ENCODE results near the gene ZFR2.

ZFR2 gene

DNA sequence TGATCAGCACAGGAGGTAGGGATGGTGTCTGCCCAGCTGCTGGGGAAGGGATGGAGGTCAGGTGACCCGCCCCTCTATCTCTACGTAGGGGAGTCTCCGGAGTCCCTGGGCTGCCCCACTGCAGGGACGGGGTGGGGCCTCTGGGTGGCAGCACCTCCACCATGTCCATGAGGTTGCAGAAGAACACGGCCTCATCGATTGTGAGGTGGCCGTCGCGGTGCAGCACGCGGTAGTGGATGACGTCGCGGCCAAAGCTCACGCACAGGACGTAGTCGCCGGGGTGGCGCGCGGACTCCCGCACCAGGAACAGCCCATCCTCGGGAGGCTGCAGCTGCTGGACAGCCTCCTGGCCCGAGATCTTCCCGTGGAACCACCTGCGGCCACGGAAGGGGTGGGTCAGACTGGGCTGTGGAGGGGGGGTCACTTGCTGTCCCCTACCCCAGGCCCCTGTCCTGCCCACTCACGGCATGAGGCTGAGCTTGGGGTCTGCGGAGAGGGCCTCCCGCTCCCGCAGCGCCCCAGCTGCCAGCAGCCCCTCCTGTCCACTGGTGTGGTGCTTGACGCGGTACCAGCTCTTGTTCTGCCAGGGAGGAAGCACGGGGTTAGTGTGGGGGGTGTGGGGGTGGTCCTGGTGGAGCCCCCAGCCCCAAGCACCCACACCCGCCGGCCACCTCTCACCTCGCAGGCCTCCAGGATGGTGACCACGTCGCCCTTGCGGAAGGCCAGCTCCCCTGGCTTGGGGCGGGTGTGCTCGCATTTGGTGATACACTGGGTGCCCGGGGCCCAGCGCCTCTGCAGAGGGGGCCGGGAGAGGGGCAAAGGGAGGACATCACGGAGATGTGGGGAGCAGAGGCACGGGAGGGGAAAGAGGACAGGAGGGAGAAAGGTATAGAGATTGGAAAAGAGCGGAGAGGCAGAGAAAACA is 84.9 kb downstream of the ZFR2 start:
- H3K9ac ChIP-seq (ENCODE audit: low read length) = no peak overlapping the region
- H3K9me3 ChIP-seq (ENCODE audit: control insufficient read depth, low read length) = peaks cover 24% of the 10 kb centered on the region
- H3K27me3 ChIP-seq (replicated peaks; ENCODE audit: control insufficient read depth, insufficient read depth, low read length) = no peaks in the 10 kb centered on the region
- H3K4me3 ChIP-seq (ENCODE audit: low read length) = no peak overlapping the region
- H3K4me1 ChIP-seq (ENCODE audit: control insufficient read depth, insufficient read depth, low read length) = no peaks in the 10 kb centered on the region
- H3K36me3 ChIP-seq (ENCODE audit: control insufficient read depth, insufficient read depth, low read length, severe bottlenecking) = no peaks in the 10 kb centered on the region
- DNase-seq (ENCODE audit: low read depth) = no peak

DNA sequence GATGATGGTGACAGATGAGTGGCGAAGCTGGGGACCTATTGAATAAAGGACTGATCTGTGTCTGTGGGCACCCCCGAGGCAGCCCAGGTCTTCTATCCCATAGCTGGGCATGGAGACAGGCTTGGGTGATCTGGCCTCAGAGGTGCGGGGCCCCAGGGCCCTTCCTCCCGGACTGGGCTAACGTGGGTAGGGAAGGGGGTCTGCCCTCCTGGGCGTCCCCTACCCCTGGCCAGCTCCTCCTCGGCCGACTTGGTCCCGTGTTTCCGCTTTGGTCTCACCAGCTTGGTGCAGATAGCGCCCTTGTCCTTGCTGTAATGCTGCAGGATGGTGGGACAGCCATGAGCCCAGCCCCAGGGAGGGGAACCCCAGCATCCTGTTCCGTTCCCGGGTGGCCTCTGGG is 85.9 kb downstream of the ZFR2 start:
- Histone ChIP-seq H3K9me3 (ENCODE audit: control insufficient read depth, low read length) (peaks cover 24% of the 10 kb centered on the region), H3K4me3 (ENCODE audit: low read length) (no peak overlapping the region), H3K9ac (ENCODE audit: low read length) (no peak overlapping the region), H3K4me1 (ENCODE audit: control insufficient read depth, insufficient read depth, low read length) (no peaks in the 10 kb centered on the region), H3K36me3 (ENCODE audit: control insufficient read depth, insufficient read depth, low read length, severe bottlenecking) (no peaks in the 10 kb centered on the region), H3K27me3 (replicated peaks; ENCODE audit: control insufficient read depth, insufficient read depth, low read length) (no peaks in the 10 kb centered on the region)
- DNase-seq (ENCODE audit: low read depth) = no peak

DNA sequence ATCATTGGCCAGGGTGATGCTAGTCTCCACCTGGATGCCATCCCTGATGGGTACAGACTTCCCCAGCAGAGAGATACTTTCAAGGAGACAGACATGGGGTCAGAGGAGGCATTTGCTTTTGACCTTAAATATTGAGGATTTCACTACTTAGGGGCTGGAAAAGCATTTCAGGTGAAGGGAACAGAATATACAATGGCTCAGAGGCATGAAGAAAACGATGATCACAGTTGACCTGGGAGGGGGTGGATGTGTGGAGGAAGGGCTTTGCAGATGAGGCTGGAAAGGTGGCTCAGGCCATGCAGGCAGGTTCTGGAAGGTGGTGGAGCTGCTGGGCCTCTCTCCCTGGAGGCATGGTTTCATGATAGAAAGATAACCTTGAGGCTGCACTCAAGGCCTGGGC is 86.5 kb downstream of the ZFR2 start:
- no peaks in the 10 kb centered on the region for H3K36me3 ChIP-seq (ENCODE audit: control insufficient read depth, insufficient read depth, low read length, severe bottlenecking)
- H3K27me3 ChIP-seq (replicated peaks; ENCODE audit: control insufficient read depth, insufficient read depth, low read length) = no peaks in the 10 kb centered on the region
- H3K9ac ChIP-seq (ENCODE audit: low read length) = no peak overlapping the region
- H3K4me1 ChIP-seq (ENCODE audit: control insufficient read depth, insufficient read depth, low read length) = no peaks in the 10 kb centered on the region
- peak overlapping the region; percentile 22 for H3K4me3 ChIP-seq (ENCODE audit: low read length)
- no peak for DNase-seq (ENCODE audit: low read depth)
- peaks cover 24% of the 10 kb centered on the region for H3K9me3 ChIP-seq (ENCODE audit: control insufficient read depth, low read length)

DNA sequence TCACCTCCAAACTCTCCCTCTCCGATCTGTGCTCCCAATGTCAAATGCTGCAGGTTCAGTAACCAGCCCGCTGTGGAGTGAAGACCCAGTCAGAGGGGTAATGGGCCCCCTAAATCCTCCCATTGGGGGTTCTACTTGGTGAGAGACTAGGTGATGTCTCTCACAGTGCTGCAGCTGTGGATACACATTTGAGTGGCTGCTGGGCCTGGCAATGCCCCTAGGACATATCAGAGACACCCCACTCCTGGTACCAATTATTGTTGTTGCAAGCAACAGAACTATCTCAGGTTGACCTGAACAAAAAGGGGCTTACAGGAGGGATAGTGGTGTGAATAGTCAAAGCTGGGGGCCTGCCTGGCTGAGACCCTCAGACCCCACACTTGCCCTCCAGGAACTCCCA is 87.2 kb downstream of the ZFR2 start:
- Histone ChIP-seq H3K9ac (ENCODE audit: low read length) (no peak overlapping the region), H3K27me3 (replicated peaks; ENCODE audit: control insufficient read depth, insufficient read depth, low read length) (no peaks in the 10 kb centered on the region), H3K4me3 (ENCODE audit: low read length) (peak overlapping the region; percentile 50), H3K36me3 (ENCODE audit: control insufficient read depth, insufficient read depth, low read length, severe bottlenecking) (no peaks in the 10 kb centered on the region), H3K4me1 (ENCODE audit: control insufficient read depth, insufficient read depth, low read length) (no peaks in the 10 kb centered on the region), H3K9me3 (ENCODE audit: control insufficient read depth, low read length) (peaks cover 24% of the 10 kb centered on the region)
- no peak for DNase-seq (ENCODE audit: low read depth)

DNA sequence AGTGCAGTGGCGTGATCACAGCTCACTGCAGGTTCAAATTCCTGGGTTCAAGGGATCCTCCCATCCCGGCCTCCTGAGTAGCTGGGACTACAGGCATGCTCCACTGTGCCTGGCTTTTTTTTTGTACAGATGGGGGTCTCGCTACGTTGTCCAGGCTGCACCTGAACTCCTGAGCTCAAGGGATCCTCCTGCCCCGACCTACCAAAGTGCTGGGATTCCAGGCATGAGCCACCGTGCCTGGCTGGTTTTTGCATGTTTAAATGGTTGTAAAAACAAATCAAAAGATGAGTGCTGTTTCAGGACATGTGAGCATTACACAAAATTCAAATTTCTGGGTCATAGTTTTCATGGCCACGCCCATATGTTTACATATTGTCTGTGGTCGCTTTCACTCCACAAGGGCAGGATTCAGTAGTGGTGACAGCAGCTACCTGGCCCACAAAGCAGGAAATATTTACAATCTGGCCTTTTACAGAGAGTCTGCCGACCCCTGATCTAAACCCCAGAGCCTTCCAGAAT is 88.0 kb downstream of the ZFR2 start:
- Histone ChIP-seq H3K36me3 (ENCODE audit: control insufficient read depth, insufficient read depth, low read length, severe bottlenecking) (no peaks in the 10 kb centered on the region), H3K4me3 (ENCODE audit: low read length) (no peak overlapping the region), H3K27me3 (replicated peaks; ENCODE audit: control insufficient read depth, insufficient read depth, low read length) (no peaks in the 10 kb centered on the region), H3K9me3 (ENCODE audit: control insufficient read depth, low read length) (peaks cover 24% of the 10 kb centered on the region), H3K4me1 (ENCODE audit: control insufficient read depth, insufficient read depth, low read length) (no peaks in the 10 kb centered on the region), H3K9ac (ENCODE audit: low read length) (no peak overlapping the region)
- no peak for DNase-seq (ENCODE audit: low read depth)

DNA sequence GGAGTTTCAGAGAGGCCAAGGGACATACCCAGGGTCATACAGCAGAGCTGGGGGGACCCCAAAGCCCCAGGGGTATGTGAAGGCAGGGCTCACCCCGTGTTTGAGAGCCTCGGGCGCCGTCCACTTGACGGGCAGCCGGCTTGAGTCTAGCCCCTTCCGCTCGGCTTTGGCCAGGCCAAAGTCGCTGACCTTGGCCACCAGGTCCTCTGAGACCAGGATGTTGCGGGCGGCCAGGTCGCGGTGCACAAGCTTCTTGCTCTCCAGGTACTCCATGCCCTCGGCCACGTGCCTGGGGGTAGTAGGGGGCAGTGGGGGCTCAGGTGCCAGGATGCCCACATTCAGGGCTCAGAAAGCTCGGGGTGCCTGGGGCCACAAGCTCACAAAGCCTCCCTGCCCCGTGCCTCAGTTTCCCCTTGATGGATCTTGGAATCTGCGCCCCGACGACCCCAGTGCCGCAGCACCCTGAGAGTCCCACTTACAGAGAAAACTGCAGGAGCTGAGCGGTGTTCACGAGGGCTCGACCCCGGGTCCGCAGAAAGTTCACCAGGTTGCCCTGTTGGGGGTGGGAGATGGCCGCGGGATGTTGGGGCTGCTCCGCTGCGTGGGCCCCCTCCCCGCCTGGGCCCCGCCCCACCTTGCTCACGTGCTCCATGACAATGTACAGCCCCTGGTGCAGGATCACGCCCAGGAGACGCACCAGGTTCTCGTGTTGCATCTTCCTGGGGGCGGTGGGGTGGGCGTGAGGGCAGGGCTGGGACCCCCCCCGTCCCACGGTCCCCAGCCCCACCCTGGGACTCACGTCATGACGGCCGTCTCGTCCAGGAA is 89.7 kb downstream of the ZFR2 start:
- Histone ChIP-seq H3K9me3 (ENCODE audit: control insufficient read depth, low read length) (peaks cover 24% of the 10 kb centered on the region), H3K4me1 (ENCODE audit: control insufficient read depth, insufficient read depth, low read length) (no peaks in the 10 kb centered on the region), H3K4me3 (ENCODE audit: low read length) (no peak overlapping the region), H3K9ac (ENCODE audit: low read length) (no peak overlapping the region), H3K27me3 (replicated peaks; ENCODE audit: control insufficient read depth, insufficient read depth, low read length) (peaks cover 4% of the 10 kb centered on the region), H3K36me3 (ENCODE audit: control insufficient read depth, insufficient read depth, low read length, severe bottlenecking) (no peaks in the 10 kb centered on the region)
- DNase-seq (ENCODE audit: low read depth) = no peak

DNA sequence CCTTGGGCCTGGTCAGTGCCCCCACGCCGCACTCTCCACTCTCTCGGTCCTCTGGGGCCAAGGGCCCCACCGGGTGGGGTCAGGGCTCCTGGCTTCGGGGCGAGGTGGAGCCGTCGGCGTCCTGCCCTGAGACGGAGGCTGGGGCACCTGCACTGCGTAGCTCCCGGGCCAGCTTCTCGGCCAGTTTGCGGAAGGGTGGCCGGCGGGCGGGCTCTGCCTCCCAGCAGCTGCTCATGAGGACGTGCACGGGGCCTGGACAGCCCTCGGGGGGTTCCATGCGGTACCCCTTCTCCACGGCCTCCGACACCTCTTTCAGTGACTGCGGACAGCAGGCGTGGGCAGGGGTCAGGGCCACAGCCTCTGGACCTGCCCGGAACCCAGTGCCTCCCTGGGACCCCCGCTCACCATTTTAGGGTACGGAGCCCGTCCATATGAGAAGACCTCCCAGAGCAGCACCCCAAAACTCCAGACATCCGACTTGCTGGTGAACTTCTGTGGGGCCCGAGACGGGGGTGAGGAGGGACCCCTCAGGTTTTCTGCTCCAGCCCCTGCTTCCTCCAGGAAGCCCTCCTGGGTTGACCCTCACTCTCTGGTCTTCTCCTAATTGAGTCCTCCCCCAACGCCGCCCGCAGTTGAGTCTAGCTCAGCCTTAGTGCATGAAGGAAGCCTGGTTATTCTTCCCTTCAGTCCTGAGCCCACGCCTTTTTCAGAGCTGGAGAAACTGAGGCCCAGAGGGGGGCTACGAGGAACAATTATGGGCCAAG is 90.6 kb downstream of the ZFR2 start:
- no peak for DNase-seq (ENCODE audit: low read depth)
- Histone ChIP-seq H3K9me3 (ENCODE audit: control insufficient read depth, low read length) (peaks cover 24% of the 10 kb centered on the region), H3K4me1 (ENCODE audit: control insufficient read depth, insufficient read depth, low read length) (no peaks in the 10 kb centered on the region), H3K4me3 (ENCODE audit: low read length) (no peak overlapping the region), H3K27me3 (replicated peaks; ENCODE audit: control insufficient read depth, insufficient read depth, low read length) (peaks cover 8% of the 10 kb centered on the region), H3K36me3 (ENCODE audit: control insufficient read depth, insufficient read depth, low read length, severe bottlenecking) (no peaks in the 10 kb centered on the region), H3K9ac (ENCODE audit: low read length) (no peak overlapping the region)

DNA sequence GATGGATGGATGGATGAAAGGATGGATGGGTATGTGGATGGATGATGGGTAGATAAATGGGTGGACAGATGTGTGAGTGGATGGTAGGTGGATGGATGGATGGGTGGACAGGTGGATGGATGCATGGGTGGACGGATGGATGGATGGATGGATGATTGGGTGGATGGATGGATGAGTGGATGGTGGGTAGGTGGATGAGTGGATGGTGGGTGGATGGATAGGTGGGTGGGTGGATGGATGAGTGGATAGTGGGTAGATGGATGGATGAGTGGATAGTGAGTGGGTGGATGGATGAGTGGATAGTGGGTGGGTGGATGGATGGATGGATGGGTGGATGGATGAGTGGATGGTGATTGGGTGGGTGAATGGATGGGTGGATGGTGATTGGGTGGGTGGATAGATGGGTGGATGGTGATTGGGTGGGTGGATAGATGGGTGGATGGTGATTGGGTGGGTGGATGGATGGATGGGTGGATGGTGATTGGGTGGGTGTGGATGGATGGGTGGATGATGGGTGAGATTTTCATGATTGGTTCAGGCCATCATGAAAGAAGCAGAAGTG is 92.3 kb downstream of the ZFR2 start:
- no peak overlapping the region for H3K4me3 ChIP-seq (ENCODE audit: low read length)
- no peak overlapping the region for H3K9ac ChIP-seq (ENCODE audit: low read length)
- H3K27me3 ChIP-seq (replicated peaks; ENCODE audit: control insufficient read depth, insufficient read depth, low read length) = peaks cover 10% of the 10 kb centered on the region
- no peaks in the 10 kb centered on the region for H3K36me3 ChIP-seq (ENCODE audit: control insufficient read depth, insufficient read depth, low read length, severe bottlenecking)
- peaks cover 10% of the 10 kb centered on the region for H3K9me3 ChIP-seq (ENCODE audit: control insufficient read depth, low read length)
- no peaks in the 10 kb centered on the region for H3K4me1 ChIP-seq (ENCODE audit: control insufficient read depth, insufficient read depth, low read length)
- DNase-seq (ENCODE audit: low read depth) = no peak

DNA sequence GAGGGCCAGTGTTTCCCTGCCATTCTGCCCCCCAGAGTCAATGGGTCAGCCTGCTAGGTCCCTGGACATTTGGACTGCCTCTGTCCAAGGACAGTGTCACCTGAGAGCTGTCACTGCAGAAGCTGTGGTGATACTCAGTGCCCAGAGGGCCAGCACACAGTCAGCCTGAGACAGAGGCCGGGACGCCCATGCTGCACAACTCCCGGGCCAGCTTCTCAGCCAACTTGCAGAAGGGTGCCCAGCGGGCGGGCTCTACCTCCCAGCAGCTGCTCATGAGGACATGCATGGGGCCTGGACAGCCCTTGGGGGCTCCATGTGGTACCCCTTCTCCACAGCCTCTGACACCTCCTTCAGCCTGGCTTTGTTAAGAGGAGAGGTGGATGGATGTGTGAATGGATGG is 93.0 kb downstream of the ZFR2 start:
- no peaks in the 10 kb centered on the region for H3K4me1 ChIP-seq (ENCODE audit: control insufficient read depth, insufficient read depth, low read length)
- DNase-seq (ENCODE audit: low read depth) = no peak
- no peak overlapping the region for H3K9ac ChIP-seq (ENCODE audit: low read length)
- peaks cover 16% of the 10 kb centered on the region for H3K27me3 ChIP-seq (replicated peaks; ENCODE audit: control insufficient read depth, insufficient read depth, low read length)
- peaks cover 3% of the 10 kb centered on the region for H3K9me3 ChIP-seq (ENCODE audit: control insufficient read depth, low read length)
- H3K36me3 ChIP-seq (ENCODE audit: control insufficient read depth, insufficient read depth, low read length, severe bottlenecking) = no peaks in the 10 kb centered on the region
- H3K4me3 ChIP-seq (ENCODE audit: low read length) = no peak overlapping the region

DNA sequence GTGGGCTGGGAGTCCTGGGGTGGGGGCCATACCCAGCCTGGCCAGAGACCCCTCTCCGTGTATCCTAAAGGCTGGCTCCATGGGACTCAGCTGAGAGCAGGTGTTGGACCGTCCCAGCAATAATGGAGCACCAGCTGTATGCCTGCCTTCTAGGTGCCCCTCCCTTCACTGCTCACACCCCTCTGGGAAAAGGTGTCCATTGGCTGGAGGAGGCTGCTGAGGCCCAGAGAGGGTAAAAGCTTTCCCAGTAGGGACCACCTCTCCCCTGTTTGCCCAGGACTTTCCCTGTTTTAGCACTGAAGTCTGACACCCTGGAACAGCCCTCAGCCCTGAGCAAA is 93.5 kb downstream of the ZFR2 start:
- Histone ChIP-seq H3K9me3 (ENCODE audit: control insufficient read depth, low read length) (no peaks in the 10 kb centered on the region), H3K36me3 (ENCODE audit: control insufficient read depth, insufficient read depth, low read length, severe bottlenecking) (no peaks in the 10 kb centered on the region), H3K9ac (ENCODE audit: low read length) (no peak overlapping the region), H3K27me3 (replicated peaks; ENCODE audit: control insufficient read depth, insufficient read depth, low read length) (peaks cover 16% of the 10 kb centered on the region), H3K4me1 (ENCODE audit: control insufficient read depth, insufficient read depth, low read length) (no peaks in the 10 kb centered on the region), H3K4me3 (ENCODE audit: low read length) (no peak overlapping the region)
- no peak for DNase-seq (ENCODE audit: low read depth)

Measured in adipocyte (in vitro differentiated cells).